Endometrial microvascular endothelial cells (primary cell): Measurements from ENCODE around the gene AATF. TPM values are rescaled to one million over a fixed set of nuclear protein-coding genes. Genes with fewer than 3 reads are reported as not detected.

Experiments used
- in situ Hi-C: cut with HindIII; loops from 2 replicates; pipeline ENCODE4 v1.10.0; 2017; ENCODE audit warnings: low sequenced_read_pairs, low pct_unique_long_range_greater_than_20kb; ENCODE audit errors: inconsistent ontology term
- total RNA-seq: library from RNA; depleted of rRNA; stranded (reverse); fragments of >200 nt; gene quantifications from one replicate; pipeline ENCODE4 v1.2.3, GENCODE V29; 2015; ENCODE audit errors: inconsistent ontology term

AATF gene
- total RNA-seq, 1 donor from 2014 or later = 37.2 TPM

GRCh38 chr17:36972905-36973304 lies 24.2 kb downstream of the AATF start:
- in situ Hi-C loops = no loop called here

DNA sequence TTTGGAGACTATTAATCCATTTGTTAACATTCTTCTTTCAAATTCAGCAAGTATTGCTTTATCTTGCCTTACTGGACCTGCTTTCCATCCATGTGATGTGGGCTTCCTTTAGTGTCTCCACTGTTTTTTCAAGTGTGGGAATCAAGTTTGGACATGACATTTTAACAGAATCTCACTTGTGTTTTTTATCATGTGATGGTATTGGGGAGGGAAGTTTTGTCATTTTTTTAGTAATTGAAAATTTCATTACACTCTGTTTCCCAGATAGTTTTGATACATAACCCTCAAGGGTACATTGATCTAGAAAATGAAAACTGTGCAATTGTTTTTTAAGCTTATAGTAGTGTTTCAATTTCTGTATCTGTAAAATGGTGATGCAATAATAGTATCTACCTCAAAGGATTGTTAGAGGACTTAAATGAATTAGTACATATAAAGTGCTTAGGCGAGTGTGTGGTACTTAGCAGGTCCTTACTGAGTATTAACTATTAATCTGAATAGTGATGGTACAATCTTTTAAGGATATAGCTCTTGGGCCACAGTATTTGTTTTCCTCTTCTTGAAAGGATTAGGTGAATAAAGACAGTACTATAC lies 27.3 kb downstream of the AATF start:
- in situ Hi-C loops = no loop called here

GRCh38 chr17:36977066-36977465 lies 28.3 kb downstream of the AATF start:
- in situ Hi-C loops = no loop called here

DNA sequence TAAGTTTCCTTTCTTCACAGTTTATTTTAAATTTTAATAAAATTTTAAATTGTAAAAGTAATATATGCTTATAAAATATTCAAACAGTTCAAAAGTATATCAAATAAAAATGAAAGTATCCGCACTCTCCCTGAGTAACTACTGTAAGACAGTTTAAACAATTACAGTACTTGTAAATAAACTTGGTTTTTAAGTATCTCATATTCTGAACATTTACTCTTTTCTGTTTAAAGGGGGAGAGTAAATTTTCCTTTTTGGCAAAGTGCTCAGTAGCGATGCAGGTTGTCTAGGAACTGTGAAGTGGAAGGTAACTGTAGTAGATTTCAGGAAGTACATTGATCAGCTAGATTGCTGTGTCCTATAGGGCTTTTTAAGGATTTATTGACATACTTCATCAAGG lies 28.8 kb downstream of the AATF start:
- in situ Hi-C loops = no loop called here

GRCh38 chr17:36978810-36979564 lies 30.2 kb downstream of the AATF start:
- in situ Hi-C loops = no loop called here

DNA sequence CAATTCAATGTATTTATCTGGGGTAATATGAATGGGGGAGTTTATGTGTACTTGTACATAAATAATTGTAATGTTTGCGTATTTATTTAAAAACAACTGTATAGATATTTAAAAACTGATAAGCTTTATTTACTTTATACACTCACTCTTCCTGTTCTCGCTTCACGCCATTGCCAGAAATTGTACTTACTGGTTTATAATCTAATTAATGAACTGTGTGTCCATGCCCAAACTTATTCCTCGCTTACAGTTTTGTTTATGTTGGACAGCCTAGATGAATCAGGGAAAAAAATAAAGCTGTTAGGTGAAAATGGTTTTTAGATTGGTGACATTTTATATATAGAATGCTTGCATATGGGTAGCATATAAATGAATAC lies 30.8 kb downstream of the AATF start:
- in situ Hi-C loops = no loop called here

DNA sequence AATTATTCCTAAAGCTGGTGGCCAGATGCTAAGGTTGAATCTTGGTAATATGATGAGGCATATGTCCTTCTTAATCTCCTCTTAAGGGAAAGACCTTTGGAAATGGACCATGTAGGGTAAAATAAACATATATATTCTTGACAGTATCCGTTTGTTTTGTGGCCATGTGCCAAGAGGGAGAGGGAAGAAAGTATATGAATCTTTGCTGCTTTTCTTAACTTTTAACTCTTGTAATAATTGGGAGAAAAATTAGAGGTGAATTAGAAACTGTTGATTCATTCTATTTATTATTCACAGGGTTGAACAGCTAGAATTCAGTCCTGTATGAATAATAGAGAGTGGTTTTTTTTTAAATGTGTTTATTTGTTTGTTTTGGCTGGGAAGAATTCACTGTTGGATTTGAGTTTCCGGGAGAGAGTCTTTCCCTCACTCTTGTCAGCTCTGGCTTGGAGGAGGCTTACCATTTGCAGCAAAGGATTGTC lies 31.6 kb downstream of the AATF start:
- in situ Hi-C loops = no loop called here

GRCh38 chr17:36983618-36984017 lies 34.9 kb downstream of the AATF start:
- in situ Hi-C loops = no loop called here

GRCh38 chr17:36989173-36989572 lies 40.4 kb downstream of the AATF start:
- in situ Hi-C loops = no loop called here

- in situ Hi-C loops = no loop called here
Measured at GRCh38 chr17:36992701-36993100, 43.9 kb downstream of the AATF start.

DNA sequence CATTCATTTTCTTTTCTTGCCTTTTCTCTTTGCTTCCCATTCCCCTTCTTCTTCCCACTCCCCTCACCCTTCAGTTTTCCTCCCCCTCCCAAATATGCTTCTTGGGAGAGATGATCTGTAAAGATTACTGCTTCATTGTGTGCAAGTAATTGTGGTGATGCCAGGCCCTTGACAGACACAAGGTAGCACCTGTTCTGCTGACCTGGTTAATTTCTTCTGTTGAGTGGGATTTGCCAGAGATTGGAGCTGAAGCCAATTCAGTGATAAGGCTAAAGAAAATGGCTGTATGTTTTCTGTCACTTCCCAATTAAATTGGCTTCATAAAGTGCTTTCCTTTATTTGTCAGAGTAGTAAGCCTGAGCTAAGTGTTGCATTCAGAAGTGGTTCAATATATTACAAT lies 44.5 kb downstream of the AATF start:
- in situ Hi-C loops = no loop called here

- in situ Hi-C loops = no loop called here
Measured at GRCh38 chr17:36994438-36994837, 45.7 kb downstream of the AATF start.

GRCh38 chr17:36999471-36999870 lies 50.7 kb downstream of the AATF start:
- in situ Hi-C loops = no loop called here

DNA sequence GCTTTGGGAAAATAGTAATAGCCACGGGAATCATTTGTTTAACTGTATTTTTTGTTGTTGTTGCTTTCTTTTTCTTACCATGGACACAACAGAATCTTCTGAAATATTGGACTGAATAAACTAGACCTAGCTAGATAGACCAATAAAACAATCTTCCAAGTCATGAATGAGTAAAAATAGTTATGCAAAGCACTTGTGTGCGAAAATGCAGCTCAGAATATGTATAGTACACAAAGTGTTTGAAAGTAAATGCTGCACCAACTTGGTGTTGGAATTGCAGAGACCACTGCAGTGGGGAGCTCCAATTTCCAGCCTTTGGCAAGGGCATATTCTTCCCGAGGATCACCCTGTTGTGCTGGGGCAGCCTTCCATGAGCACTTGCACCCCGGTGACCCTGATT lies 68.0 kb downstream of the AATF start:
- in situ Hi-C loops = no loop called here

DNA sequence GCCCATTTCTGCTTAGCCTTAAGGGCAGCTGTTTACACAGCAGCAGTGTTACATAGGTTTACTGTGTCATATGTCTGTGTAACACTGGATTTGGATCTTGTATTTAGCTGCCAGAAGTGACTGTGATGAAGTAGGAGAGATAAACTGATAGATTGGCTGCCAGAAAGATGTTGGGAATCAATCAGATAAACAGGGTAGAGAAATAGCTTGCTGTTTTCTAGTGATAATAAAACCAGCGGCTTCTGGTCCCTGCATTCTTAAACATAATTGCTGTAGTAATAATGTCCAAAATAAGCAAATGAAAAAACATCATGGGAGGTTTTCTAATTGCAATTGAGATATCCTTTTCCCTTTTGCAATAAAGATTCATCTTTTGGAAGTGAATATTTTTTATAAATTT lies 68.7 kb downstream of the AATF start:
- in situ Hi-C loops = no loop called here

DNA sequence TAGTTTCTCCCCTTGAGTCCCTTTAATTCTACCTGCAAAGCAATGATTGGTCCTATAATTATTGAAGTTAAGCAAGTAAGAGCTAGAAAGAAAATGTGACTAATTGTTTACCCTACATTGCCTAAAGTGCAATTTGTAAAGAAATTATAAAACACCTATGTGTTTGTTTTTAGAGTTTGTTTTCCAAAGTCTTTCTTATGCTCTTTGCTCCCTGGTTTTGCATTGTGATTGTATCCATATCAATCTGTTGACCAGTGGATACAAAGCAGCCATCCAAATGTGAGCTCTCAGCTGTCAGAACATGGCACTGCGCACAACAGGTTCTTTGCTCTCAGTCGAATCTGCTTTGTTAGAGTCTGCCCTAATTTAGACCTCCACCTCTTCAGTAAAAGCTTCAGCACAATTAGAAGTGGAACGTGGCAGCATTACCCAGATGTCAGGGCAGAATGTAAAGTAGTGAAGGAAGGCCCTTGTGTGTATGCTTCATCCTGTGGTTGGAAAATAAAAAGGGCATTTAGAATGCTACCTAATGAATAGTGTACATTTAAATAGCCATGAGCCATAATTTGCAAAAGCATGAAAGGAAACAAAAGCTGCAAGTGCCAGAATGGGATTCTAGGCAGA lies 70.5 kb downstream of the AATF start:
- in situ Hi-C loops = no loop called here

GRCh38 chr17:37019741-37020129 lies 71.0 kb downstream of the AATF start:
- in situ Hi-C loops = no loop called here

DNA sequence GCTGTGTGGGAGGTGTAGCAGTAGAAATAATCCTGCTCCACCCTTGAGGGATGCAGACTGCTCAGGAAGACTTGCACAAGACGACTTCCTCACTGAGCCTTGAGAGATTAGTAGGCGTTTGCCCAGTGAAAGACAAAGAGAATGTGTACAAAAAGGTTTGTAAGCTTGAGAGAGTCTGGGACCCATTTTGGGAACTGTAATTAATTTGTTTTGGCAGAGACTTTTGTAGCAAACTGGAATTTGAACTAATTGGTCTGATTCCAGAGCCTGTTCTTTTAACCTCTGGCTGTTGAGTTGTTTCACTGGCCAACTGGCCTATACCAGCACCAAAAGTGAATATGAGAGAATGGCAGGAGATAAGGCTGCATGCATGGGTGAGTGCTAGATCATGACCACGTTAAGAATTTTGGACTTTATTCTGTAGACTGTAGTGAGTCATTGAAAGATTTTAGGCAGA lies 75.5 kb downstream of the AATF start:
- in situ Hi-C loops = no loop called here

DNA sequence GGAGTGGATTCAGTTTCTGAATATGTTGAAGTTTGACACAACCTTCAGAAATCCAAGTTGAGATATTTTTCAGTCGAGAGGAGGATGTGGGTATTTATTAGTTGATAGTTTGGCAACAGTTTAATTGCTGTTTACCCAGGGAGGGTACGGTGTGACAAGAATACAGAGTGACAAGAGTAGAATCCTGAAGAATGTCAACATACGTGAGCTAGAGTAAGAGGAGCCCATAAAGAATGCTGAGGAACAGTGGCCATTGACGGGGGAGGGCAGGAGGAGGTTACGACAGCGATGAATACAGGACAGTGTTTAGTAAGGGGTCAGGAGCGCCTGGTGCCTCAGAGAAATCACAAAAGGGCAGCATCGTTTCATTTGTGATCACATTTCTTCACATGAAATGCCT lies 76.5 kb downstream of the AATF start:
- in situ Hi-C loops = no loop called here

GRCh38 chr17:37025847-37026530 lies 77.2 kb downstream of the AATF start:
- in situ Hi-C loops = no loop called here
